ENCODE measurements around the gene FURIN. TPM values are rescaled to one million over a fixed set of nuclear protein-coding genes. Genes with fewer than 3 reads are reported as not detected.
"Not testable (repeated sequence)": the region's sequence is repeated elsewhere in the genome, so short reads cannot be mapped to it uniquely, and the experiment has no call there.

The FURIN gene
- total RNA-seq, 2 donors from 2014 or later, result 604 to 721 TPM

DNA sequence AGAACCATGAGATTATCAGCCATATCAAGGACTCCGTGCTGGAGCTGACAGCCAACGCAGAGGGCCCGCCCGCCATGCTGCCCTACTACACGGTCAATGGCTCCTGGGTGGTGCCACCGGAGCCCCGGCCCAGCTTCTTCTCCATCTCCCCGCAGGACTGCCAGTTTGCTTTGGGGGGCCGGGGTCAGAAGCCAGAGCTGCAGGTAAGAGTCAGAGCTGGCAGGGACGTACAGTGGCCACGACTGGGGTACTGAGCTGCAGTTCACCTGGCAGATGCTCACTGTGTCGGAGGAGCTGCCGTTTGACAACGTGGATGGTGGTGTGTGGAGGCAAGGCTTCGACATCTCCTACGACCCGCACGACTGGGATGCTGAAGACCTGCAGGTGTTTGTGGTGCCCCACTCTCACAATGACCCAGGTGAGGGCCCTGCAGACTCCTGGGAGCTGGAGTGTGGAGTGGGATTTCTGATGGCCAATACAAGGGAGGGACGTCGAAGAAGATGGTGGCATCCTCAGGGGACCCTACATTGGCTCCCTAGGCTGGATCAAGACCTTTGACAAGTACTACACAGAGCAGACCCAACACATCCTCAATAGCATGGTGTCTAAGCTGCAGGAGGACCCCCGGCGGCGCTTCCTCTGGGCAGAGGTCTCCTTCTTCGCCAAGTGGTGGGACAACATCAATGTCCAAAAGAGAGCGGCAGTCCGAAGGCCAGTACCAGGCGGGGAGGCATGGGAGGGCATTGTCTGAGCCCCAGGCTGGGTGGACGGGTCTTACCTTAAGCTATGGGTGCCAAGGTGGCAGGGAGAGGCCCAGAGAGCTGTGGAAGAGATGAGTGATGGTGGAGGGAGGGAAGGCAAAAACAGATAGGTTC lies 37.2 kb downstream of the FURIN start:
- DNase-seq (peak in 1 of 2 donors; percentile 1), ATAC-seq (replicated peaks in 1 of 2) (no peak)
- Mint-ChIP-seq H3K27me3 (ENCODE audit: low read depth) (no peaks in the 10 kb centered on the region), H3K4me1 (ENCODE audit: low read depth) (peaks cover 30% of the 10 kb centered on the region), H3K9me3 (no peaks in the 10 kb centered on the region), H3K36me3 (ENCODE audit: insufficient read depth in 2 of 2) (peaks cover 5 to 25% of the 10 kb centered on the region in 2 donors), H3K27ac (peak overlapping the region; percentile 22), H3K4me3 (no peak overlapping the region)

- Mint-ChIP-seq H3K4me1 (ENCODE audit: low read depth) (peaks cover 26% of the 10 kb centered on the region), H3K9me3 (no peaks in the 10 kb centered on the region), H3K27me3 (ENCODE audit: low read depth) (no peaks in the 10 kb centered on the region), H3K4me3 (no peak overlapping the region), H3K27ac (no peak overlapping the region), H3K36me3 (ENCODE audit: insufficient read depth in 2 of 2) (peaks cover 5 to 25% of the 10 kb centered on the region in 2 donors)
- DNase-seq, result peak in 1 of 2 donors; percentile 4
- ATAC-seq (replicated peaks in 1 of 2), result no peak
Observed at GRCh38 chr15:90906181-90906849, 37.9 kb downstream of the FURIN start.

- Mint-ChIP-seq H3K4me3 (no peak overlapping the region), H3K4me1 (ENCODE audit: low read depth) (peaks cover 18% of the 10 kb centered on the region), H3K27me3 (ENCODE audit: low read depth) (no peaks in the 10 kb centered on the region), H3K9me3 (no peaks in the 10 kb centered on the region), H3K36me3 (ENCODE audit: insufficient read depth in 2 of 2) (peaks cover 5 to 25% of the 10 kb centered on the region in 2 donors), H3K27ac (no peak overlapping the region)
- no peak for DNase-seq
- no peak for ATAC-seq (replicated peaks in 1 of 2)
Observed at GRCh38 chr15:90907051-90907660, 38.8 kb downstream of the FURIN start.

GRCh38 chr15:90907838-90908507 lies 39.6 kb downstream of the FURIN start:
- Mint-ChIP-seq H3K4me1 (ENCODE audit: low read depth) (peaks cover 18% of the 10 kb centered on the region), H3K27me3 (ENCODE audit: low read depth) (no peaks in the 10 kb centered on the region), H3K4me3 (no peak overlapping the region), H3K27ac (no peak overlapping the region), H3K9me3 (no peaks in the 10 kb centered on the region), H3K36me3 (ENCODE audit: insufficient read depth in 2 of 2) (peaks cover 5 to 26% of the 10 kb centered on the region in 2 donors)
- ATAC-seq (replicated peaks in 1 of 2), result no peak
- no peak for DNase-seq

DNA sequence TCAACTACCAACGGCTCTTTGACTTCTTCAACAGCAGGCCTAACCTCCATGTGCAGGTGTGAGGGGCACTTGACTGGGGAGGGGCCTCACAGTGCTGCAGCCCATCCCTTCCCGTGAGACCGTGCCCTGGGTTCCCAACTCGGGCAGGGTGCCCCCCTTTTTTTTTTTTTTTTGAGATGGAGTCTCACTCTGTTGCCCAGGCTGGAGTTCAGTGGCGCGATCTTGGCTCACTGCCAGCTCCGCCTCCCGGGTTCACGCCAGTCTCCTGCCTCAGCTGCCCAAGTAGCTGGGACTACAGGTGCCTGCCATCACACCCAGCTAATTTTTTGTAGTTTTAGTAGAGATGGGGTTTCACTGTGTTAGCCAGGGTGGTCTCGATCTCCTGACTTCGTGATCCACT lies 41.1 kb downstream of the FURIN start:
- H3K9me3 Mint-ChIP-seq; H3K27ac Mint-ChIP-seq; H3K27me3 Mint-ChIP-seq (ENCODE audit: low read depth); DNase-seq; ATAC-seq (replicated peaks in 1 of 2); H3K4me3 Mint-ChIP-seq: not testable (repeated sequence)
- H3K36me3 Mint-ChIP-seq (ENCODE audit: insufficient read depth in 2 of 2), result peaks cover 5 to 33% of the 10 kb centered on the region in 2 donors
- H3K4me1 Mint-ChIP-seq (ENCODE audit: low read depth), result peaks cover 13% of the 10 kb centered on the region

DNA sequence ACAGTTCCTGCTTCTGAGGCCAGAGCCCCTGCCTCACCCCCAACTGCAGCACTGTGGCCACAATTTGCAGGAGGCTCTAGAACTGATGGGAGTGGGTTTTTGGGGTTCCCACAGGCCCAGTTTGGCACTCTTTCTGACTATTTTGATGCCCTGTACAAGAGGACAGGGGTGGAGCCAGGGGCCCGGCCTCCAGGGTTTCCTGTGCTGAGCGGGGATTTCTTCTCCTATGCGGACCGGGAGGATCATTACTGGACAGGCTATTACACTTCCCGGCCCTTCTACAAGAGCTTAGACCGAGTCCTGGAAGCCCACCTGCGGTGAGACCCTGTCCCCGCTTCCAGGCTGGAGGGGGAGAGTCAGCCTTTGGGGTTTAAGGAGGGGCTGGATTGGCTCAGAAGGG lies 41.6 kb downstream of the FURIN start:
- no peaks in the 10 kb centered on the region for H3K27me3 Mint-ChIP-seq (ENCODE audit: low read depth)
- DNase-seq (no peak), ATAC-seq (replicated peaks in 1 of 2) (no peak)
- no peak overlapping the region for H3K4me3 Mint-ChIP-seq
- peaks cover 13% of the 10 kb centered on the region for H3K4me1 Mint-ChIP-seq (ENCODE audit: low read depth)
- no peak overlapping the region for H3K27ac Mint-ChIP-seq
- no peaks in the 10 kb centered on the region for H3K9me3 Mint-ChIP-seq
- H3K36me3 Mint-ChIP-seq (ENCODE audit: insufficient read depth in 2 of 2), result peaks cover 5 to 32% of the 10 kb centered on the region in 2 donors

GRCh38 chr15:90910441-90911301 lies 42.3 kb downstream of the FURIN start:
- Mint-ChIP-seq H3K27ac (no peak overlapping the region), H3K36me3 (ENCODE audit: insufficient read depth in 2 of 2) (peaks cover 1 to 25% of the 10 kb centered on the region in 2 donors)

GRCh38 chr15:90911302-90911623 lies 42.9 kb downstream of the FURIN start:
- Mint-ChIP-seq H3K4me3 (no peak overlapping the region), H3K36me3 (ENCODE audit: insufficient read depth in 2 of 2) (peaks cover 1 to 20% of the 10 kb centered on the region in 2 donors), H3K27me3 (ENCODE audit: low read depth) (no peaks in the 10 kb centered on the region), H3K4me1 (ENCODE audit: low read depth) (peaks cover under 1% of the 10 kb centered on the region), H3K9me3 (no peaks in the 10 kb centered on the region), H3K27ac (no peak overlapping the region)
- ATAC-seq (replicated peaks in 1 of 2) (no peak), DNase-seq (no peak)

More at GRCh38 chr15:90910441-90911301, 42.3 kb downstream of the FURIN start:
- ATAC-seq (replicated peaks in 1 of 2), result no peak
- Mint-ChIP-seq H3K9me3 (no peaks in the 10 kb centered on the region), H3K27me3 (ENCODE audit: low read depth) (no peaks in the 10 kb centered on the region), H3K4me3 (no peak overlapping the region), H3K4me1 (ENCODE audit: low read depth) (peaks cover 6% of the 10 kb centered on the region)
- DNase-seq, result no peak

DNA sequence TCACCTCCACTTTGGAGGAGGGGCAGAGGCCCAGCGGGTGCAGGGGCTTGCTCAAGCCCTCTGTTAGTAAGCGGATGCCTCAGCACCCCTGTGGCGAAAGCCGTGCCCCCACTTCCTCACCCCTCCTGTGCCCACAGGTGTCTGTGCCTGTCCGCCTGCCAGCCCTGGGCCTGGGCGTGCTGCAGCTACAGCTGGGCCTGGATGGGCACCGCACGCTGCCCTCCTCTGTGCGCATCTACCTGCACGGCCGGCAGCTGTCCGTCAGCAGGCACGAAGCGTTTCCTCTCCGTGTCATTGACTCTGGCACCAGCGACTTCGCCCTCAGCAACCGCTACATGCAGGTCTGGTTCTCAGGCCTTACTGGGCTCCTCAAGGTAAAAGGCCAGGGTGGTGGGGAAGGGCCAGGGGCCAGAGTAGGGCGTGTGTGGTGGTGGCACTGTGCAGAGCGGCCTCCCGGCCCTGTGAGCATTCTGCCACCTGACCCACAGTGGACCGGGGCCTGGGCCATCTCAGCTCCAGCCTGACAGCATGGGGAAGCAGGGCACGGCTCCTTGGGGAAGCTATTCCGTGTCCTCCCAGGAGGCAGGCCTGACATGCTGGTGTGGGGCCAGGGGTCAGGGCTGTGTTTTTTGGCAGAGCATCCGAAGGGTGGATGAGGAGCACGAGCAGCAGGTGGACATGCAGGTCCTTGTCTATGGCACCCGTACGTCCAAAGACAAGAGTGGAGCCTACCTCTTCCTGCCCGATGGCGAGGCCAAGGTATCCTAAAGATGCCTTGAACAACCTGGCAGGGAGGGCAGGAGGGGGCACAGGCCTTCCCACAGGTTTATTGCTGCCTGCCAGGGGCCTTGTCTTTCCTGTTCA lies 43.8 kb downstream of the FURIN start:
- Mint-ChIP-seq H3K27me3 (ENCODE audit: low read depth) (no peaks in the 10 kb centered on the region), H3K4me3 (no peak overlapping the region), H3K36me3 (ENCODE audit: insufficient read depth in 2 of 2) (peaks cover 3 to 21% of the 10 kb centered on the region in 2 donors), H3K27ac (no peak overlapping the region), H3K4me1 (ENCODE audit: low read depth) (no peaks in the 10 kb centered on the region), H3K9me3 (no peaks in the 10 kb centered on the region)
- DNase-seq, result no peak
- ATAC-seq (replicated peaks in 1 of 2), result no peak

DNA sequence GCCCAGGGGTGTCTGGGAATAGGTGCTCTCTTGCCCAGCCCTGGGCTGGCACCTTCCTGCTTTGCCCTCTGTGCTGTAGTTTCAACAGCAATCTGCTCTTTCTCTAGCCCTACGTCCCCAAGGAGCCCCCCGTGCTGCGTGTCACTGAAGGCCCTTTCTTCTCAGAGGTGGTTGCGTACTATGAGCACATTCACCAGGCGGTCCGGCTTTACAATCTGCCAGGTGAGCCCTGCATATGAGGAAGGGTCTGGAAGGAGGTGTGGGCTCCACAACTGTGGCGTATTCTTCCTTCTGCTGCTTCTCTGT lies 44.3 kb downstream of the FURIN start:
- Mint-ChIP-seq H3K4me1 (ENCODE audit: low read depth) (no peaks in the 10 kb centered on the region), H3K9me3 (no peaks in the 10 kb centered on the region), H3K27me3 (ENCODE audit: low read depth) (no peaks in the 10 kb centered on the region), H3K4me3 (no peak overlapping the region), H3K27ac (no peak overlapping the region), H3K36me3 (ENCODE audit: insufficient read depth in 2 of 2) (peaks cover 3 to 22% of the 10 kb centered on the region in 2 donors)
- DNase-seq (no peak), ATAC-seq (replicated peaks in 1 of 2) (no peak)

DNA sequence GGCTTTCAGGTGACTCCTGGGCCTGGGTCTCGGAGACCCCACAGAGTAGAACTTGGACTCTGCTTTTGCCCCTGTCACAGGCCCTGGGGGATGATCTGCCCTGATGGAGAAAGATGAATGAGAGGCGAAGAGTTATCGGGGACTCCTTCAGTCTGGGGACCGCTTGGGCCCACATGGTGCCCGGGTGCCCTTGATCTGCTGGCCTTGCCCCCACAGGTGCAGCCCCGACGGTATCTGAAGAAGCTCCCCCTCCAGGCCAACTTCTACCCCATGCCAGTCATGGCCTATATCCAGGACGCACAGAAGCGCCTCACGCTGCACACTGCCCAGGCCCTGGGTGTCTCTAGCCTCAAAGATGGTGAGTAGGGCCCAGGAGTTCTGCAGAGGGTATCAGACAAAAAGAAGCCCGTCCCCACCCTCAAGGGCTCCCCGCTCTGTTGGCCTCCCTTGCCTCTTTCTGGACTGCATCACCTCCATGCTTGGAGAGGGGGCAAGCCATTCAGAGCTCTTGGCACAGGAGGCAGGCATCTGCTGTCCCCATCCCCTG lies 45.1 kb downstream of the FURIN start:
- Mint-ChIP-seq H3K4me3 (no peak overlapping the region), H3K9me3 (no peaks in the 10 kb centered on the region), H3K36me3 (ENCODE audit: insufficient read depth in 2 of 2) (peaks cover 3 to 24% of the 10 kb centered on the region in 2 donors), H3K27me3 (ENCODE audit: low read depth) (no peaks in the 10 kb centered on the region), H3K4me1 (ENCODE audit: low read depth) (no peaks in the 10 kb centered on the region), H3K27ac (no peak overlapping the region)
- no peak for DNase-seq
- no peak for ATAC-seq (replicated peaks in 1 of 2)
